Stimulated activated CD4-positive, alpha-beta T cell treated with anti-CD3 and anti-CD28 coated beads, Interleukin-2, amount 100 ng/mL, for 48 hours (primary cell): ENCODE data around the gene MMP17.
"Not testable (repeated sequence)": the region's sequence is repeated elsewhere in the genome, so short reads cannot be mapped to it uniquely, and the experiment has no call there.

Experiments
- DNase-seq, 2 donors: peaks; one replicate each; pipeline ENCODE4 v3.0.0-alpha.2; 2020

The MMP17 gene

GRCh38 chr12:131800594-131801135 lies 27.5 kb upstream of the MMP17 start:
- no peak for DNase-seq

GRCh38 chr12:131801254-131801866 lies 26.8 kb upstream of the MMP17 start:
- DNase-seq = no peak

- no peak for DNase-seq
Measured at GRCh38 chr12:131803961-131804521, 24.2 kb upstream of the MMP17 start.

GRCh38 chr12:131805421-131805820 lies 22.8 kb upstream of the MMP17 start:
- DNase-seq = no peak

GRCh38 chr12:131806674-131807073 lies 21.5 kb upstream of the MMP17 start:
- DNase-seq = no peak

- DNase-seq = no peak
Measured at GRCh38 chr12:131808744-131809371, 19.3 kb upstream of the MMP17 start.

- DNase-seq = not testable (repeated sequence)
Measured at GRCh38 chr12:131809476-131810254, 18.5 kb upstream of the MMP17 start.

GRCh38 chr12:131810726-131811125 lies 17.5 kb upstream of the MMP17 start:
- no peak for DNase-seq

- no peak for DNase-seq
Measured at GRCh38 chr12:131815131-131815530, 13.1 kb upstream of the MMP17 start.

- no peak for DNase-seq
Measured at GRCh38 chr12:131816495-131816894, 11.7 kb upstream of the MMP17 start.

GRCh38 chr12:131817241-131817640 lies 11.0 kb upstream of the MMP17 start:
- no peak for DNase-seq

GRCh38 chr12:131818821-131819585 lies 9.2 kb upstream of the MMP17 start:
- no peak for DNase-seq

GRCh38 chr12:131824450-131824849 lies 3.7 kb upstream of the MMP17 start:
- no peak for DNase-seq

- no peak for DNase-seq
Measured at GRCh38 chr12:131825146-131825892, 2.9 kb upstream of the MMP17 start.

GRCh38 chr12:131826097-131826928 lies 1.9 kb upstream of the MMP17 start:
- no peak for DNase-seq

GRCh38 chr12:131828671-131829355 lies 620 bp downstream of the MMP17 start:
- DNase-seq = no peak

GRCh38 chr12:131829356-131829747 lies 1.2 kb downstream of the MMP17 start:
- DNase-seq = no peak

GRCh38 chr12:131829791-131830334 lies 1.7 kb downstream of the MMP17 start:
- no peak for DNase-seq

- peak; percentile 25 to 37 for DNase-seq
Measured at GRCh38 chr12:131830335-131830913, 2.2 kb downstream of the MMP17 start.
